Activated T-helper 1 cell treated with anti-CD3 and anti-CD28 coated beads, Interleukin-12 subunit alpha, Interleukin-12 subunit beta, Interleukin-2, Interleukin-4 antibody, amounts not matched to agents 30 ng/mL and 10 ng/mL and 1 ng/mL, durations not matched to agents 14 hours and 24 hours and 36 hours (primary cell): ENCODE measurements around the gene GAPDH. TPM values are rescaled to one million over a fixed set of nuclear protein-coding genes. Genes with fewer than 3 reads are reported as not detected.
A peak's percentile ranks its signal among the peaks of the same experiment; 100 is the strongest.

Experiments
- DNase-seq: peaks from one replicate; pipeline ENCODE4 v3.0.0; 2021; ENCODE audit warnings: low spot score
- H3K27ac Mint-ChIP-seq: one replicate; pipeline ENCODE4 v1.8.0; 2021; ENCODE audit warnings: mild to moderate bottlenecking, mixed read lengths
- H3K27me3 Mint-ChIP-seq: one replicate; pipeline ENCODE4 v1.8.0; 2022; ENCODE audit warnings: mild to moderate bottlenecking, moderate library complexity, mixed read lengths; ENCODE audit not compliant: insufficient read depth
- H3K36me3 Mint-ChIP-seq: one replicate; pipeline ENCODE4 v1.8.0; 2021; ENCODE audit warnings: low read depth, mixed read lengths
- H3K4me1 Mint-ChIP-seq: one replicate; pipeline ENCODE4 v1.8.0; 2021; ENCODE audit warnings: low read depth, mixed read lengths
- H3K4me3 Mint-ChIP-seq: one replicate; pipeline ENCODE4 v1.8.0; 2021; ENCODE audit warnings: mild to moderate bottlenecking, moderate library complexity, mixed read lengths
- H3K9me3 Mint-ChIP-seq: one replicate; pipeline ENCODE4 v1.8.0; 2021; ENCODE audit warnings: mixed read lengths
- intact Hi-C: fragments of 100-400 bp; cut with micrococcal nuclease; formaldehyde crosslinking; loops from one replicate; pipeline ENCODE4 v1.15.1; 2024
- total RNA-seq: library from RNA; stranded (reverse); gene quantifications from 2 replicates; pipeline ENCODE4 v1.2.3, GENCODE V29; 2022

Gene GAPDH
- total RNA-seq, 1 donor from 2014 or later: 4,318 TPM

GRCh38 chr12:6540181-6540877 lies 6.0 kb downstream of the GAPDH start:
- H3K27ac Mint-ChIP-seq: peak overlapping the region; percentile 91
- DNase-seq: peak; percentile 54
- H3K4me1 Mint-ChIP-seq: peaks cover 62% of the 10 kb centered on the region
- H3K9me3 Mint-ChIP-seq: no peaks in the 10 kb centered on the region
- H3K4me3 Mint-ChIP-seq: peak overlapping the region; percentile 63
- H3K27me3 Mint-ChIP-seq: no peaks in the 10 kb centered on the region
- intact Hi-C loops: no loop called here
- peaks cover 54% of the 10 kb centered on the region for H3K36me3 Mint-ChIP-seq

- DNase-seq: no peak
- Mint-ChIP-seq H3K36me3 (peaks cover 48% of the 10 kb centered on the region), H3K9me3 (no peaks in the 10 kb centered on the region), H3K27me3 (no peaks in the 10 kb centered on the region), H3K4me1 (peaks cover 57% of the 10 kb centered on the region), H3K4me3 (no peak overlapping the region), H3K27ac (peak overlapping the region; percentile 23)
- intact Hi-C loops: no loop called here
Observed at GRCh38 chr12:6541371-6542165, 7.3 kb downstream of the GAPDH start.

- peak overlapping the region; percentile 17 for H3K4me3 Mint-ChIP-seq
- DNase-seq: no peak
- intact Hi-C loops: no loop called here
- H3K27ac Mint-ChIP-seq: peak overlapping the region; percentile 37
- H3K27me3 Mint-ChIP-seq: no peaks in the 10 kb centered on the region
- peaks cover 42% of the 10 kb centered on the region for H3K36me3 Mint-ChIP-seq
- H3K9me3 Mint-ChIP-seq: no peaks in the 10 kb centered on the region
- H3K4me1 Mint-ChIP-seq: peaks cover 49% of the 10 kb centered on the region
Observed at GRCh38 chr12:6542209-6543009, 8.1 kb downstream of the GAPDH start.

- intact Hi-C loops: no loop called here
- Mint-ChIP-seq H3K4me3 (no peak overlapping the region), H3K36me3 (peaks cover 28% of the 10 kb centered on the region), H3K4me1 (peaks cover 16% of the 10 kb centered on the region), H3K27me3 (no peaks in the 10 kb centered on the region), H3K27ac (no peak overlapping the region), H3K9me3 (no peaks in the 10 kb centered on the region)
- DNase-seq: no peak
Observed at GRCh38 chr12:6546016-6546415, 11.7 kb downstream of the GAPDH start.

- peaks cover 7% of the 10 kb centered on the region for H3K4me1 Mint-ChIP-seq
- no peak overlapping the region for H3K4me3 Mint-ChIP-seq
- H3K27ac Mint-ChIP-seq: no peak overlapping the region
- H3K36me3 Mint-ChIP-seq: peaks cover 34% of the 10 kb centered on the region
- intact Hi-C loops: no loop called here
- no peaks in the 10 kb centered on the region for H3K9me3 Mint-ChIP-seq
- H3K27me3 Mint-ChIP-seq: no peaks in the 10 kb centered on the region
- no peak for DNase-seq
Observed at GRCh38 chr12:6547566-6547965, 13.2 kb downstream of the GAPDH start.

- intact Hi-C loops: no loop called here
Observed at GRCh38 chr12:6547987-6548386, 13.7 kb downstream of the GAPDH start.

GRCh38 chr12:6548556-6548955 lies 14.2 kb downstream of the GAPDH start:
- Mint-ChIP-seq H3K4me3 (no peak overlapping the region), H3K9me3 (no peaks in the 10 kb centered on the region), H3K36me3 (peaks cover 38% of the 10 kb centered on the region), H3K4me1 (peaks cover 15% of the 10 kb centered on the region), H3K27me3 (no peaks in the 10 kb centered on the region), H3K27ac (no peak overlapping the region)
- no peak for DNase-seq
- intact Hi-C loops: no loop called here

More at GRCh38 chr12:6547987-6548386, 13.7 kb downstream of the GAPDH start:
- H3K36me3 Mint-ChIP-seq: peaks cover 38% of the 10 kb centered on the region
- H3K27ac Mint-ChIP-seq: no peak overlapping the region
- peaks cover 10% of the 10 kb centered on the region for H3K4me1 Mint-ChIP-seq
- no peak overlapping the region for H3K4me3 Mint-ChIP-seq
- H3K27me3 Mint-ChIP-seq: no peaks in the 10 kb centered on the region
- no peaks in the 10 kb centered on the region for H3K9me3 Mint-ChIP-seq
- DNase-seq: no peak

- Mint-ChIP-seq H3K27me3 (no peaks in the 10 kb centered on the region), H3K4me1 (peaks cover 20% of the 10 kb centered on the region), H3K36me3 (peaks cover 37% of the 10 kb centered on the region), H3K27ac (peak overlapping the region; percentile 22), H3K4me3 (no peak overlapping the region), H3K9me3 (no peaks in the 10 kb centered on the region)
- no peak for DNase-seq
- intact Hi-C loops: no loop called here
Observed at GRCh38 chr12:6548966-6549683, 14.8 kb downstream of the GAPDH start.

- Mint-ChIP-seq H3K36me3 (peaks cover 38% of the 10 kb centered on the region), H3K9me3 (no peaks in the 10 kb centered on the region), H3K4me1 (peaks cover 25% of the 10 kb centered on the region), H3K4me3 (no peak overlapping the region), H3K27ac (no peak overlapping the region), H3K27me3 (no peaks in the 10 kb centered on the region)
- no peak for DNase-seq
- intact Hi-C loops: no loop called here
Observed at GRCh38 chr12:6549684-6550151, 15.4 kb downstream of the GAPDH start.

GRCh38 chr12:6550294-6551062 lies 16.2 kb downstream of the GAPDH start:
- Mint-ChIP-seq H3K4me3 (no peak overlapping the region), H3K27me3 (no peaks in the 10 kb centered on the region), H3K9me3 (no peaks in the 10 kb centered on the region), H3K4me1 (peaks cover 31% of the 10 kb centered on the region), H3K27ac (no peak overlapping the region), H3K36me3 (peaks cover 43% of the 10 kb centered on the region)
- no peak for DNase-seq
- intact Hi-C loops: no loop called here

GRCh38 chr12:6551063-6551461 lies 16.7 kb downstream of the GAPDH start:
- peaks cover 31% of the 10 kb centered on the region for H3K4me1 Mint-ChIP-seq
- H3K9me3 Mint-ChIP-seq: no peaks in the 10 kb centered on the region
- intact Hi-C loops: no loop called here
- no peak overlapping the region for H3K4me3 Mint-ChIP-seq
- H3K27me3 Mint-ChIP-seq: no peaks in the 10 kb centered on the region
- DNase-seq: no peak
- H3K27ac Mint-ChIP-seq: no peak overlapping the region
- peaks cover 38% of the 10 kb centered on the region for H3K36me3 Mint-ChIP-seq
